ENCODE results near the gene GBGT1.

The GBGT1 gene

DNA sequence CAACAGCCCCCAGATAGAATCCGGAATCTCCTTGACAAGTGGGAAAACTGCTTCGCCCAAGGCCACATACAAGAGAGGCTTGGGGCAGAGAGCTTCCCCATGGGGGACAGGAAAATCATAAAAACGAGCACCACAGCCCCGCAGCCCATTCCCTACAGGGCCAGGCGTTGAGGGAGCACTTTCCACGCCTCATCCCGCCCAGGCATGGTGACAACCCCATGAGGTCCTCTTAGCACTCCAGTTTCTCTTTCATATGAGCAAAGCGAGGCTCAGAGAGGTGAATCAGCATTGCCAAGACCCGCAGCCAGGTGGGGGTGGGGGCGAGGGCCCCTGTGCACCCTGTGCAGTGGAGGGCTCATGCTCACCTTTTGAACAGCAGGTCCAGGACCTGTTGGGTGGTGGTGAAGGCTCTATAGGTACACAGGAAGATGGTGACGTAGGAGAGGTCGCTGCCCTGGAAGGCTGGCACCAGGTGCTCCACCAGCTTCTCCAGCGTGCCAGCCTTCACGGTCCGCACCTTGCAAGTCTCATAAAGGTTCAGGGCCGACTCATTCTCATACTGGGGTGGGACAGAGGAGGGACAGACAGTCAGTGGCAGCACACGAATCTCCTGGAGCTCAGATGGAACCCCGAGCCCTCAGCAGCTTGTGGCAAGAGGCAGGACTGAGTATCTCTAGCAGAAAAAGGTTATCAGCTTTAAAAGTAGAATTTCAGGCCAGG, 53.6 kb downstream of the GBGT1 start:
- Histone ChIP-seq H3K27me3 (ENCODE audit: insufficient read depth, low read length) (no peaks in the 10 kb centered on the region), H3K9ac (ENCODE audit: low read length) (no peak overlapping the region), H2AFZ (ENCODE audit: low read length) (no peak overlapping the region), H3K79me2 (ENCODE audit: insufficient read depth, low read length) (no peaks in the 10 kb centered on the region), H3K27ac (ENCODE audit: low read depth, low read length, poor library complexity, severe bottlenecking) (no peak overlapping the region), H3K4me3 (ENCODE audit: low read depth, low read length, poor library complexity, severe bottlenecking) (no peak overlapping the region), H3K4me2 (ENCODE audit: low read length) (no peak overlapping the region), H4K20me1 (ENCODE audit: insufficient read depth, low read length) (no peaks in the 10 kb centered on the region), H3K36me3 (ENCODE audit: insufficient read depth, low read length) (peaks cover 7% of the 10 kb centered on the region; the same call in 1 of the 2 replicates), H3K4me1 (ENCODE audit: insufficient read depth, low read length, severe bottlenecking) (no peaks in the 10 kb centered on the region), H3K9me2 (ENCODE audit: low read depth, low read length) (no peaks in the 10 kb centered on the region), H3K9me3 (ENCODE audit: low read length) (no peaks in the 10 kb centered on the region), H3F3A (ENCODE audit: insufficient read depth, low read length) (no peaks in the 10 kb centered on the region)
- TF ChIP-seq EZH2 (IDR thresholded peaks at IDR 0.05; ENCODE audit: borderline replicate concordance, low read length) (no peak), CTCF (IDR thresholded peaks at IDR 0.05; ENCODE audit: low read length) (no peak)

- H3F3A ChIP-seq (ENCODE audit: insufficient read depth, low read length) = no peaks in the 10 kb centered on the region
- H3K9ac ChIP-seq (ENCODE audit: low read length) = no peak overlapping the region
- H3K4me2 ChIP-seq (ENCODE audit: low read length) = no peak overlapping the region
- TF ChIP-seq CTCF (IDR thresholded peaks at IDR 0.05; ENCODE audit: low read length) = no peak
- no peak for TF ChIP-seq EZH2 (IDR thresholded peaks at IDR 0.05; ENCODE audit: borderline replicate concordance, low read length)
- H3K9me3 ChIP-seq (ENCODE audit: low read length) = no peaks in the 10 kb centered on the region
- H3K9me2 ChIP-seq (ENCODE audit: low read depth, low read length) = no peaks in the 10 kb centered on the region
- H3K79me2 ChIP-seq (ENCODE audit: insufficient read depth, low read length) = no peaks in the 10 kb centered on the region
- H2AFZ ChIP-seq (ENCODE audit: low read length) = no peak overlapping the region
- no peaks in the 10 kb centered on the region for H3K27me3 ChIP-seq (ENCODE audit: insufficient read depth, low read length)
- no peak overlapping the region for H3K4me3 ChIP-seq (ENCODE audit: low read depth, low read length, poor library complexity, severe bottlenecking)
- no peaks in the 10 kb centered on the region for H4K20me1 ChIP-seq (ENCODE audit: insufficient read depth, low read length)
- H3K4me1 ChIP-seq (ENCODE audit: insufficient read depth, low read length, severe bottlenecking) = no peaks in the 10 kb centered on the region
- H3K36me3 ChIP-seq (ENCODE audit: insufficient read depth, low read length) = peaks cover 7% of the 10 kb centered on the region; the same call in 1 of the 2 replicates
- H3K27ac ChIP-seq (ENCODE audit: low read depth, low read length, poor library complexity, severe bottlenecking) = no peak overlapping the region
Measured at GRCh38 chr9:133108794-133109641, 54.7 kb downstream of the GBGT1 start.

DNA sequence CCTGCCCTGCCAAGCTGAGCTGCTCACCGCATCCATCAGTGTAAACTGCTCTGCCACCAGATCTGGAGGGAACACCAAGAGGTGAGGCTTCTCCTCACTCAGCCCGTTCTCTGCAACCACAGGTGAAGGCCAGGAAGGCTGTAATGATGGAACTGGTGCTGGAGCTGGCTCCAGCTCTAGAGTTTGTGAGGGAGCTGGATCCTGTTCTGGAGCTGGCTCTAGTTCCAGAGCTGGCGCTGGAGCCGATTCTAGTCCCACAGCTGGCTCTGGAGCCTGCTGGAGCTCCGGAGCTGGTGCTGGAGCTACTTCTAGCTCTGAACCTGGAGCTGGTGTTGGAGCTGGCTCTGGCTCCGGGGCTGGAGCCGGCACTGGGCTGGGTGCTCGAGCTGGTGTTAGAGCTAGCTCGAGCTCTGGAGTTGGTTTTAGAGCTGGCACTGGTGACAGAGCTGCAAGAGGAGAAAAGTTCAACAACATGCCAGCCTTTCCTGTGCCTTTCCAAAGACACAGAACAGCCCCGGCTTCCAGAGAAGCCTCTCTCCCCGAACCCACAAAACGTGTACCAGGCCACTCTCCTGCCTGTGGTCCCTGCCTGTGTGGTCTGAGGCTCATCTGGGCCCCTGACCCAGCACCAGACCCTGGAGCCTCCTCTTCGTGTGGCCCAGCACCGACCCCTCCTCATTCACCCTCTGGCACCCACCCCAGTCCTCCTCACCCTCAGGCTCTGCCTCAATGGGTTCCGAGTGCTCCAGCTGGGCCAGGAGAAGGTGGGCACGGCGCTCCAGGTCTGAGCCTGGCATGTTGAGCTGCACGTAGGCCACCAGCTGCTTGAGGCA, 55.5 kb downstream of the GBGT1 start:
- H3K9me3 ChIP-seq (ENCODE audit: low read length) = no peaks in the 10 kb centered on the region
- no peaks in the 10 kb centered on the region for H3K79me2 ChIP-seq (ENCODE audit: insufficient read depth, low read length)
- H3K27ac ChIP-seq (ENCODE audit: low read depth, low read length, poor library complexity, severe bottlenecking) = no peak overlapping the region
- no peak for TF ChIP-seq CTCF (IDR thresholded peaks at IDR 0.05; ENCODE audit: low read length)
- no peaks in the 10 kb centered on the region for H3K9me2 ChIP-seq (ENCODE audit: low read depth, low read length)
- no peaks in the 10 kb centered on the region for H3K27me3 ChIP-seq (ENCODE audit: insufficient read depth, low read length)
- no peak overlapping the region for H3K4me3 ChIP-seq (ENCODE audit: low read depth, low read length, poor library complexity, severe bottlenecking)
- H3K36me3 ChIP-seq (ENCODE audit: insufficient read depth, low read length) = peaks cover 7% of the 10 kb centered on the region; the same call in 1 of the 2 replicates
- H3F3A ChIP-seq (ENCODE audit: insufficient read depth, low read length) = no peaks in the 10 kb centered on the region
- no peak overlapping the region for H3K9ac ChIP-seq (ENCODE audit: low read length)
- no peaks in the 10 kb centered on the region for H4K20me1 ChIP-seq (ENCODE audit: insufficient read depth, low read length)
- no peaks in the 10 kb centered on the region for H3K4me1 ChIP-seq (ENCODE audit: insufficient read depth, low read length, severe bottlenecking)
- no peak overlapping the region for H3K4me2 ChIP-seq (ENCODE audit: low read length)
- no peak overlapping the region for H2AFZ ChIP-seq (ENCODE audit: low read length)

All from OCI-LY1 (cell line).